Kidney epithelial cell (primary cell): Measurements from ENCODE around the gene KCNQ2. TPM values are rescaled to one million over a fixed set of nuclear protein-coding genes. Genes with fewer than 3 reads are reported as not detected.

Experiments
- DNase-seq: peaks from one replicate; pipeline ENCODE4 v3.0.0-alpha.2; 2010; ENCODE audit warnings: low read depth
- H3K27me3 ChIP-seq: 2 replicates; pipeline ENCODE4 v1.6.0; 2011; ENCODE audit warnings: low read length; ENCODE audit not compliant: control insufficient read depth, insufficient read depth
- H3K36me3 ChIP-seq: 2 replicates; pipeline ENCODE4 v1.5.1; 2011; ENCODE audit warnings: low read length; ENCODE audit not compliant: control insufficient read depth, insufficient read depth
- H3K4me3 ChIP-seq: 2 replicates; pipeline ENCODE4 v1.5.1; 2011; ENCODE audit warnings: low read depth, mild to moderate bottlenecking, control low read depth, low read length
- total RNA-seq: library from RNA; depleted of rRNA; stranded (reverse); fragments of >200 nt; gene quantifications from 2 replicates; pipeline ENCODE4 v1.2.3, GENCODE V29; 2015
- TF ChIP-seq, protein P1 (sequence below): IDR thresholded peaks from 2 replicates; pipeline ENCODE4 v1.5.1; 2011; ENCODE audit warnings: mild to moderate bottlenecking, moderate library complexity, low read length, control low read depth, inconsistent platforms; ENCODE audit not compliant: insufficient read depth, poor library complexity, severe bottlenecking

Gene KCNQ2
- total RNA-seq, 1 donor from 2014 or later: 0.04 TPM

DNA sequence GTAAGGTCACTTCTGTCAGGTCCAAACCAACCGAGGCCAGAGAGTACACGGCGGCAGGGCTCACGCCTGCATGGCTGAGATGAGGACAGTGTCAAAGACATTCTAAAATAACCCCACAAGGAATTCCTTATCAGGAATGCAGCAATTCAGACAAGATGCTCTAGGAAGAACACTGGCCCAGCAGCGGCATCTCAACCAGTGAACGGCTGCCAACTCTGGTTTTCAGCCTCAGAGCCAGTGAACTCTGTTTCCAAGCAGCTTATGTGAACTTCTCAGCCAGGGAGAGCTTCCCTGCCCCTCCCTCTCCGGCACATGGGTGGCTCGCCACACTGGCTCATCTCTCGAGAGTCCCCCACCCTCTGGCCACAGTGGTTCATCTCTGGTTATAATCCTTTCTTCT lies 36.9 kb downstream of the KCNQ2 start:
- Histone ChIP-seq H3K27me3 (no peaks in the 10 kb centered on the region), H3K4me3 (no peak overlapping the region), H3K36me3 (no peaks in the 10 kb centered on the region)
- DNase-seq: no peak
- TF ChIP-seq, protein P1, sequence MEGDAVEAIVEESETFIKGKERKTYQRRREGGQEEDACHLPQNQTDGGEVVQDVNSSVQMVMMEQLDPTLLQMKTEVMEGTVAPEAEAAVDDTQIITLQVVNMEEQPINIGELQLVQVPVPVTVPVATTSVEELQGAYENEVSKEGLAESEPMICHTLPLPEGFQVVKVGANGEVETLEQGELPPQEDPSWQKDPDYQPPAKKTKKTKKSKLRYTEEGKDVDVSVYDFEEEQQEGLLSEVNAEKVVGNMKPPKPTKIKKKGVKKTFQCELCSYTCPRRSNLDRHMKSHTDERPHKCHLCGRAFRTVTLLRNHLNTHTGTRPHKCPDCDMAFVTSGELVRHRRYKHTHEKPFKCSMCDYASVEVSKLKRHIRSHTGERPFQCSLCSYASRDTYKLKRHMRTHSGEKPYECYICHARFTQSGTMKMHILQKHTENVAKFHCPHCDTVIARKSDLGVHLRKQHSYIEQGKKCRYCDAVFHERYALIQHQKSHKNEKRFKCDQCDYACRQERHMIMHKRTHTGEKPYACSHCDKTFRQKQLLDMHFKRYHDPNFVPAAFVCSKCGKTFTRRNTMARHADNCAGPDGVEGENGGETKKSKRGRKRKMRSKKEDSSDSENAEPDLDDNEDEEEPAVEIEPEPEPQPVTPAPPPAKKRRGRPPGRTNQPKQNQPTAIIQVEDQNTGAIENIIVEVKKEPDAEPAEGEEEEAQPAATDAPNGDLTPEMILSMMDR: no peak

GRCh38 chr20:63434599-63435378 lies 37.7 kb downstream of the KCNQ2 start:
- no peaks in the 10 kb centered on the region for H3K27me3 ChIP-seq
- peak; percentile 7 for DNase-seq
- TF ChIP-seq, protein P1: peak; percentile 59

DNA sequence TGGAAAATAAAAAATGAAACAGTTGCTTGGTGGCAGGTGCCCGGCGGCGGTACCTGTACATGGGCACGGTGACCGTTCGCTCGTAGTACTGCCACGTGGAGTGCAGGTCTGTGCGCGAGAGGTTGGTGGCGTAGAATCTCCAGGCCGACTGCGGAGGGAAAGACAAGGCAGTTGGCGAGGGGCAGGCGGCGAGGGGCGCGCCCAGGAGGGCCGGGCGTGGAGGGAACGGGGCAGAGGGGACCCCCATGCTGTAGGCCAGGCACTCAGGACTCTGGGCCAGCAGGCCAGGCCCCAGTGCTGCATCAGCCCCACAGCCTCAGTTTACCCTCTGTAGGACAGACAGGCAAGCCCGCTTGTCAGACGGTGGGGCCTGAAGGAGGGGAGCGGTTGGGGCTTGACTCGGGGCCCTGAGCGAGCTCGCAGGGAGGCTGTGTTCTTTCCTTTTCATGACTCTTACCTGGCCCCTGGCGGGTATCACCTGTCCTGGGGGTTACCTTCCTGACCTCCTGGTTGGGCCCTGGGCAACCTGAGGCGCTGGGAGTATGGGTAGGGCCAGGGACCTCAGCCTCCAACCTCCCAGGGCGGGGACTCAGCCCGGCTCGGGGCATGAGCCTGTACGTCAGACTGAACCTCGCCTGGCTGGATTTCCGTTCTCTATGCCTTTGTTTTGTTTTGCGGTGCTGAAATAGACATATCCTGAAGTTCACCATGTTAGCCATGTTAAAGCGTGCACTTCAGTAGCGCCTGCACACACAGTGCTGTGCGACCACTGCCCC lies 38.5 kb downstream of the KCNQ2 start:
- Histone ChIP-seq H3K27me3 (peaks cover 2% of the 10 kb centered on the region), H3K36me3 (no peaks in the 10 kb centered on the region), H3K4me3 (no peak overlapping the region)
- TF ChIP-seq, protein P1: no peak
- DNase-seq: no peak

More at GRCh38 chr20:63434599-63435378, 37.7 kb downstream of the KCNQ2 start:
- Histone ChIP-seq H3K4me3 (no peak overlapping the region), H3K36me3 (no peaks in the 10 kb centered on the region)

DNA sequence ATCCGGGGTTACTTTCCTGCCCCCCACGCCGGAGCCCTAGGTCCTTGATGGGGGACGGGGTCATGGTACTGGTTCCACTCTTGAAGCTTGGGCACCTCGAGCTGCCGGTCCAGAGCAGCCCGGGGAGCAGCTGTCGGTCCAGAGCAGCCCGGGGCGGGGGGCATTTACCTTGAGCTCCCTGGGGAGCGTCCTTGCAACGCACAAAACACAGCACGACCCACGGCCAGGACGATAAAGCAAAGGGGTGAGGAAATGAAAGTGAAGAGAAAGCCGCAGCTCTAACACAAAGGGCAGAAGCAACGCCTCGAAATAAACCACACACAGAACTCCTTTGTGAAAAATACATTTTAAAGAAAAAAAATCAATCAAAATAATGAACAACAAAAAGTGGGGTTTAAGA lies 39.1 kb downstream of the KCNQ2 start:
- Histone ChIP-seq H3K4me3 (no peak overlapping the region), H3K36me3 (no peaks in the 10 kb centered on the region), H3K27me3 (peaks cover 4% of the 10 kb centered on the region)
- TF ChIP-seq, protein P1: no peak
- no peak for DNase-seq

GRCh38 chr20:63432577-63433325 lies 39.7 kb downstream of the KCNQ2 start:
- Histone ChIP-seq H3K36me3 (no peaks in the 10 kb centered on the region), H3K27me3 (peaks cover 5% of the 10 kb centered on the region), H3K4me3 (no peak overlapping the region)
- no peak for DNase-seq
- TF ChIP-seq, protein P1: no peak
